ENCODE measurements around the gene SAE1. TPM values are rescaled to one million over a fixed set of nuclear protein-coding genes. Genes with fewer than 3 reads are reported as not detected.
A peak's percentile ranks its signal among the peaks of the same experiment; 100 is the strongest.

Gene SAE1
- total RNA-seq, 1 experiment from 2014 or later = 47.5 TPM

DNA sequence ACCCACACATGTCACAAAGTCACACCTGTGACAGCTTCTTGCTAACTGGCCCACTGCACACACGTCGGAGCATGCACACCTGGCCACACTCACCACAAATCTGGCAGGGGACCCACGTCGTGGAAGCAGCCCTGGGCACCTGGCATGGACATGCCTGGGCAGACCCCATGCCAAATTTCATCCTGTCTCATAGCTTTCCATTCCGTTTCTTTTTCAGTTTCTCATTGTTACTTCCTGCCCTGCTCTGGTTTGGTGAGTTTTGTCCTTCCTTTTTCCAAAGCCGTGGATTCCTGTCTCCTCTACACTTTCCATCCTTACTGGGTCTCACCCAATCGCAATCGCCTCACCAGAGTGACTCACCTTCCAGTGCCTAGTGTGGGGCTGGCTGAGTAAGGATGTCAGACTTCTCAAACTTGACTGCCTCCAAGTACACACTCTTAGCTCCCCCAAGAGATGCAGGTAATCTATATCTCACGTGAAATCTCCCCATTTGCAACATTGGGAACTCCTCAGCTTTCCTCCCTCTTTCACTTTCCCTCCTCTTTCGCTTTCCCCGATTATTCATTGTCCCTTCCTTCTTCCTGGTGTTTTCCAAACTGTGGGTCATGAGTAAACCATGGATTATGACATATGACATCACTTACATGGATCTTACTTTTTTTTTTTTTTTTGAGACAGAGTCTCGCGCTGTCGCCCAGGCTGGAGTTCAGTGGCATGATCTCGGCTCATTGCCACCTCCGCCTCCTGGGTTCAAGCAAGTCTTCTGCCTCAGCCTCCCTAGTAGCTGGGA lies 102.0 kb downstream of the SAE1 start:
- H4K20me1 ChIP-seq (ENCODE audit: insufficient read depth, low read depth, low read length) = no peaks in the 10 kb centered on the region
- no peaks in the 10 kb centered on the region for H3K79me2 ChIP-seq (ENCODE audit: low read length)
- no peak overlapping the region for H3K9ac ChIP-seq (ENCODE audit: low read length)
- DNase-seq = no peak
- no peak overlapping the region for H2AFZ ChIP-seq (ENCODE audit: low read length)
- H3K4me3 ChIP-seq (ENCODE audit: low read length) = no peak overlapping the region
- H3K4me1 ChIP-seq (ENCODE audit: low read length) = peaks cover 29% of the 10 kb centered on the region
- H3K27me3 ChIP-seq (ENCODE audit: low read length) = 0 out of 2 replicates have a peak, but pooled peaks cover 2% of the 10 kb centered on the region
- no peaks in the 10 kb centered on the region for H3K36me3 ChIP-seq (ENCODE audit: insufficient read depth, low read length)
- H3K4me2 ChIP-seq (ENCODE audit: low read depth, low read length, poor library complexity, severe bottlenecking) = no peak overlapping the region
- no peaks in the 10 kb centered on the region for H3K9me2 ChIP-seq (replicated peaks; ENCODE audit: insufficient read depth, low read length)
- no peaks in the 10 kb centered on the region for H3K9me3 ChIP-seq (ENCODE audit: low read length)
- no peak overlapping the region for H3K27ac ChIP-seq (ENCODE audit: low read length)

- H3K9me3 ChIP-seq (ENCODE audit: low read length) = no peaks in the 10 kb centered on the region
- no peak overlapping the region for H3K4me2 ChIP-seq (ENCODE audit: low read depth, low read length, poor library complexity, severe bottlenecking)
- H3K36me3 ChIP-seq (ENCODE audit: insufficient read depth, low read length) = no peaks in the 10 kb centered on the region
- no peaks in the 10 kb centered on the region for H3K9me2 ChIP-seq (replicated peaks; ENCODE audit: insufficient read depth, low read length)
- no peaks in the 10 kb centered on the region for H4K20me1 ChIP-seq (ENCODE audit: insufficient read depth, low read depth, low read length)
- 0 out of 2 replicates have a peak, but pooled peaks cover 2% of the 10 kb centered on the region for H3K27me3 ChIP-seq (ENCODE audit: low read length)
- no peak overlapping the region for H3K9ac ChIP-seq (ENCODE audit: low read length)
- no peak for DNase-seq
- H3K4me1 ChIP-seq (ENCODE audit: low read length) = peaks cover 27% of the 10 kb centered on the region
- no peak overlapping the region for H3K4me3 ChIP-seq (ENCODE audit: low read length)
- H3K79me2 ChIP-seq (ENCODE audit: low read length) = no peaks in the 10 kb centered on the region
- H3K27ac ChIP-seq (ENCODE audit: low read length) = no peak overlapping the region
- no peak overlapping the region for H2AFZ ChIP-seq (ENCODE audit: low read length)
Measured at GRCh38 chr19:47236072-47236675, 105.5 kb downstream of the SAE1 start.

GRCh38 chr19:47239152-47239551 lies 108.5 kb downstream of the SAE1 start:
- Histone ChIP-seq H3K79me2 (ENCODE audit: low read length) (no peaks in the 10 kb centered on the region), H3K4me3 (ENCODE audit: low read length) (no peak overlapping the region; the same call in 1 of the 2 replicates), H3K36me3 (ENCODE audit: insufficient read depth, low read length) (no peaks in the 10 kb centered on the region), H3K4me1 (ENCODE audit: low read length) (peaks cover 35% of the 10 kb centered on the region), H3K27ac (ENCODE audit: low read length) (no peak overlapping the region), H3K4me2 (ENCODE audit: low read depth, low read length, poor library complexity, severe bottlenecking) (peak overlapping the region; percentile 59), H3K9me3 (ENCODE audit: low read length) (no peaks in the 10 kb centered on the region), H3K9ac (ENCODE audit: low read length) (peak overlapping the region; percentile 69; the same call in 1 of the 2 replicates), H3K27me3 (ENCODE audit: low read length) (no peaks in the 10 kb centered on the region), H4K20me1 (ENCODE audit: insufficient read depth, low read depth, low read length) (no peaks in the 10 kb centered on the region), H2AFZ (ENCODE audit: low read length) (no peak overlapping the region), H3K9me2 (replicated peaks; ENCODE audit: insufficient read depth, low read length) (no peaks in the 10 kb centered on the region)
- no peak for DNase-seq

DNA sequence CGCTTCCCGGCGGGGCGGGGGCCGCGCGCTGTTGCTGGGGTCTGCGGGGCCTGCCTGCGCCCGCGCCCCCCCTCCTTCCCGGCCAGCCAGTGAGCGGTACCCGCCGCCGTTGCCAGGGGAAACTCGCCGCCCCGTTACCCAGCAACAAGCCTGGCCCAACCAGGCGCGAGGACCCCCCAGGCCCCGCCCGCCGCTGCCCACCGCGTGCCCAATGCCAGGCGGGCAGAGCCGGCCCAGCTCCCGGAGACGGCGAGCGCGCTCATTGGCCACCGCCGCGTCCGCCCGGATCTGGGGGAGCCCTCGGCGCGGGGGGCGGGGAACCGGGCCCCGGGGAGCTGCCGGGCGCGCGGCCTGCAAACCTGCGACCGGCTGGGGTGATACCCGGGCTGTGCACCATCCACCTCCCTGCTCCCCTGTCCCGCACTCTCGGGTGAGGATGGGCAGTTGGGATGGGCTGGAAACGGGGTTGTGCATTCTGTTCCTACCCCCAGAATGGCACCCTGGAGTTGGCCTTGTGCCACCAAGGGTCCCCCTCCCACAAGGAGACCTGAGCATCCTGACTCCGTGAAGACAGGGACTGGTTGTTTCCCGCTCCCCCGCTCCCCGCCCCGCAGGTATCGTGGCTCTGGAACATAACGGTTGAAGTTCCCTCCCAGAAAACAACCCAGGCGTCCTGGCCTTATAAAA lies 109.1 kb downstream of the SAE1 start:
- H3K9me2 ChIP-seq (replicated peaks; ENCODE audit: insufficient read depth, low read length) = no peaks in the 10 kb centered on the region
- peaks cover 40% of the 10 kb centered on the region for H3K4me1 ChIP-seq (ENCODE audit: low read length)
- no peaks in the 10 kb centered on the region for H3K9me3 ChIP-seq (ENCODE audit: low read length)
- no peak overlapping the region for H3K27ac ChIP-seq (ENCODE audit: low read length)
- peak overlapping the region; percentile 69 for H3K9ac ChIP-seq (ENCODE audit: low read length)
- peak; percentile 90 for DNase-seq
- peak overlapping the region; percentile 10; the same call in 1 of the 2 replicates for H2AFZ ChIP-seq (ENCODE audit: low read length)
- peak overlapping the region; percentile 59 for H3K4me2 ChIP-seq (ENCODE audit: low read depth, low read length, poor library complexity, severe bottlenecking)
- H3K27me3 ChIP-seq (ENCODE audit: low read length) = no peaks in the 10 kb centered on the region
- no peaks in the 10 kb centered on the region for H3K36me3 ChIP-seq (ENCODE audit: insufficient read depth, low read length)
- H3K79me2 ChIP-seq (ENCODE audit: low read length) = no peaks in the 10 kb centered on the region
- no peaks in the 10 kb centered on the region for H4K20me1 ChIP-seq (ENCODE audit: insufficient read depth, low read depth, low read length)
- H3K4me3 ChIP-seq (ENCODE audit: low read length) = peak overlapping the region; percentile 58

DNA sequence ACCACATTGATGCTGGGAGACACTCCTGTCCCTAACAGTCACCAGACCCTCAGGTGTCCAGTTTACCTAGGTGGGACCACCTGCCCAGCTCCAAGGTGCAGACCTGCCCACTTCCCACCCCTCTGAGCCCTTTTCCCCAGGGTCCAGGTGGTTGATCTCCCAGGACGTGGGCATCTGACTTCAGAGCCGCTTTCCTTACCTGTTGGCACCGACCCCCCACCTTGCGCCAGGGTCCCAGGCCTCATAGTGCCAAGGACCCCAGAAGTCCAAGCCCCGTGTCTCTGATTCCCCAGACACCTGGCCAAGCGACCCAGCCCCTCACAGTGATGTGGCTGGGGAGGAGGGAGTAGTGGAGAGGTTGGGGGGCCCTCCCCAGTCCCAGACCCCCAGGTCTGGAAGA lies 109.9 kb downstream of the SAE1 start:
- Histone ChIP-seq H3K9ac (ENCODE audit: low read length) (peak overlapping the region; percentile 69; the same call in 1 of the 2 replicates), H3K4me1 (ENCODE audit: low read length) (peaks cover 42% of the 10 kb centered on the region), H3K36me3 (ENCODE audit: insufficient read depth, low read length) (no peaks in the 10 kb centered on the region), H3K27ac (ENCODE audit: low read length) (no peak overlapping the region), H3K9me2 (replicated peaks; ENCODE audit: insufficient read depth, low read length) (no peaks in the 10 kb centered on the region), H3K4me2 (ENCODE audit: low read depth, low read length, poor library complexity, severe bottlenecking) (peak overlapping the region; percentile 59), H4K20me1 (ENCODE audit: insufficient read depth, low read depth, low read length) (no peaks in the 10 kb centered on the region), H2AFZ (ENCODE audit: low read length) (no peak overlapping the region), H3K4me3 (ENCODE audit: low read length) (peak overlapping the region; percentile 58; the same call in 1 of the 2 replicates), H3K9me3 (ENCODE audit: low read length) (no peaks in the 10 kb centered on the region), H3K27me3 (ENCODE audit: low read length) (no peaks in the 10 kb centered on the region), H3K79me2 (ENCODE audit: low read length) (no peaks in the 10 kb centered on the region)
- no peak for DNase-seq

GRCh38 chr19:47240996-47241918 lies 110.6 kb downstream of the SAE1 start:
- peak overlapping the region; percentile 3; the same call in 1 of the 2 replicates for H3K9ac ChIP-seq (ENCODE audit: low read length)
- H4K20me1 ChIP-seq (ENCODE audit: insufficient read depth, low read depth, low read length) = no peaks in the 10 kb centered on the region
- peak; percentile 81 for DNase-seq
- H3K9me3 ChIP-seq (ENCODE audit: low read length) = no peaks in the 10 kb centered on the region
- H3K4me1 ChIP-seq (ENCODE audit: low read length) = peaks cover 42% of the 10 kb centered on the region
- H3K79me2 ChIP-seq (ENCODE audit: low read length) = no peaks in the 10 kb centered on the region
- no peaks in the 10 kb centered on the region for H3K27me3 ChIP-seq (ENCODE audit: low read length)
- no peak overlapping the region for H3K27ac ChIP-seq (ENCODE audit: low read length)
- H3K4me2 ChIP-seq (ENCODE audit: low read depth, low read length, poor library complexity, severe bottlenecking) = peak overlapping the region; percentile 59
- no peak overlapping the region for H2AFZ ChIP-seq (ENCODE audit: low read length)
- no peak overlapping the region for H3K4me3 ChIP-seq (ENCODE audit: low read length)
- H3K36me3 ChIP-seq (ENCODE audit: insufficient read depth, low read length) = no peaks in the 10 kb centered on the region
- no peaks in the 10 kb centered on the region for H3K9me2 ChIP-seq (replicated peaks; ENCODE audit: insufficient read depth, low read length)

DNA sequence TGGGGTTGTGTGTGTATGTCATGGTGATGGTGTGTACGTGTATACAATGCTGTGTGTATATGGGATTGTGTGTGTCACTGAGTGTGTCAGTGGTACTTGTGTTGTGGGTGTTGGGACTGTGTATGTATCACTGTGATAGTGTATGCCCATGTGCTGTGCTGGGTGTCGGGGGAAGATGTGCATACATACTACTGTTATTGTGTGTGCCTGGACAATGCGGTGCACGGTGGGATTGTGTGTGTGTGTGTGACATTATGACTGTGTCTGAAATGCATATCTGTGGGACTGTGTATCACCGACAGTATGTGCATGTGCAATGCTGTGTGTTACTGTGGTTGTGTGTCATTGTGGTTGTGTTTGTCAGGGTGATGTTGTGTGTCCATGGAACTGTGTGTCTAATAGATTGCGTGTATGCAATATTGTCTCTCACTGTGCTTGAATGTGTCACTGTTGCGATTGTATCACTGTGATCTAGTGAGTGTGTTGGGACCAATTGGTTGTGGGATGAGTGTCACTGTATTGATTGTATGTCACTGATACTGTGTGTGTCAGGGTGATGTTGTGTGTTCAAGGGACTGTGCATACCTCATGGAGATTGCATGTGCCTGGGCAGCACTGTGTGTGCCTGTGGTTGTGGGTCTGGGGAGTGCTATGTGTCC lies 111.4 kb downstream of the SAE1 start:
- Histone ChIP-seq H3K36me3 (ENCODE audit: insufficient read depth, low read length) (no peaks in the 10 kb centered on the region), H3K27me3 (ENCODE audit: low read length) (no peaks in the 10 kb centered on the region), H3K27ac (ENCODE audit: low read length) (no peak overlapping the region), H4K20me1 (ENCODE audit: insufficient read depth, low read depth, low read length) (no peaks in the 10 kb centered on the region), H3K9me3 (ENCODE audit: low read length) (no peaks in the 10 kb centered on the region), H3K4me1 (ENCODE audit: low read length) (peaks cover 42% of the 10 kb centered on the region), H3K79me2 (ENCODE audit: low read length) (no peaks in the 10 kb centered on the region), H3K4me3 (ENCODE audit: low read length) (no peak overlapping the region), H2AFZ (ENCODE audit: low read length) (no peak overlapping the region), H3K4me2 (ENCODE audit: low read depth, low read length, poor library complexity, severe bottlenecking) (no peak overlapping the region), H3K9me2 (replicated peaks; ENCODE audit: insufficient read depth, low read length) (no peaks in the 10 kb centered on the region), H3K9ac (ENCODE audit: low read length) (no peak overlapping the region)
- DNase-seq = no peak

All from Karpas-422 (cell line).